ENCODE data around the gene SLC11A2.
"Not testable (repeated sequence)": the region's sequence is repeated elsewhere in the genome, so short reads cannot be mapped to it uniquely, and the experiment has no call there.

The SLC11A2 gene

DNA sequence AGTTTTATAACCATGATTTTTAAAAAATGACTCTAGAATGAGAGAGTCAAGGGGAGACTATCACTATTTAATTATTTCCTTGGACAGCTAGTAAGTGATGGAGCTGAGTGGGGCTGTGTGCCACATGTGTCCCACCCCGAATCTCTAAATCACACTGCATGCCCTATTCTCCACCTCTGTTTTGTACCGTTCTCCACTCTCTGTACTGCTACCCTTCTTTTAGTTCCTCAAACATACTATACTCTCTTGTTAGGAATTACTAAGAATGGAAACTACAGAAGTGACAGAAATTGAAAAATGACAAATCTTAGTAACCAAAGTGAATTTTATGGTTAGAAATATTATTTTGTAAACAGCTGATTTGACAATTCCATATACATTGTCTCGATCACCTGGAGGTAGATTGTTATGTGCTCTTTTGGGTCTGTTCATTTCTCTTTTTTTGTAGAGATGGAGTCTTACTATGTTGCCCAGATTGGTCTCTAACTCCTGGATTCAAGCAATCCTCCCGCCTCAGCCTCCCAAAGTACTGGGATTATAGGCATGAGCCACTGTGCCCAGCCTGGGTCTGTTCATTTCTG, 35.9 kb downstream of the SLC11A2 start:
- no peak for DNase-seq (ENCODE audit: low read depth in 2 of 2)

DNA sequence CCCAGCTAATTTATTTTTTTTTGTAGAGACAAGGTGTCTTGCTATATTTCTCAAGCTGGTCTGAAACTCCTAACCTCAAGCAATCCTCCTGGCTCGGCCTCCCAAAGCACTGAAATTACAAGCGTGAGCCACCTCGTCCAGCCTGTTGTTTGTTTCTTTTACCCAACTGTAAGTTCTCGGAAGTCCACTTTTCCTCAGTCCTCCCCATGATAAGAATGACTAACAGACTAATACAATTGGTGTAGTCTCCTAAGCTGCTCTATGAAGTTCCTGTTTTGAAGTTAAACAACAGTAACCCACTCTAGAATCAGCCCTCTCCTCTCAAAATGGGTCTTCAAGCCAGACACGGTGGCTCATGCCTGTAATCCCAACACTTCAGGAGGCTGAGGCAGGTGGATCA, 37.3 kb downstream of the SLC11A2 start:
- no peak for DNase-seq (ENCODE audit: low read depth in 2 of 2)

GRCh38 chr12:50988051-50988450, 38.1 kb downstream of the SLC11A2 start:
- no peak for DNase-seq (ENCODE audit: low read depth in 2 of 2)

DNA sequence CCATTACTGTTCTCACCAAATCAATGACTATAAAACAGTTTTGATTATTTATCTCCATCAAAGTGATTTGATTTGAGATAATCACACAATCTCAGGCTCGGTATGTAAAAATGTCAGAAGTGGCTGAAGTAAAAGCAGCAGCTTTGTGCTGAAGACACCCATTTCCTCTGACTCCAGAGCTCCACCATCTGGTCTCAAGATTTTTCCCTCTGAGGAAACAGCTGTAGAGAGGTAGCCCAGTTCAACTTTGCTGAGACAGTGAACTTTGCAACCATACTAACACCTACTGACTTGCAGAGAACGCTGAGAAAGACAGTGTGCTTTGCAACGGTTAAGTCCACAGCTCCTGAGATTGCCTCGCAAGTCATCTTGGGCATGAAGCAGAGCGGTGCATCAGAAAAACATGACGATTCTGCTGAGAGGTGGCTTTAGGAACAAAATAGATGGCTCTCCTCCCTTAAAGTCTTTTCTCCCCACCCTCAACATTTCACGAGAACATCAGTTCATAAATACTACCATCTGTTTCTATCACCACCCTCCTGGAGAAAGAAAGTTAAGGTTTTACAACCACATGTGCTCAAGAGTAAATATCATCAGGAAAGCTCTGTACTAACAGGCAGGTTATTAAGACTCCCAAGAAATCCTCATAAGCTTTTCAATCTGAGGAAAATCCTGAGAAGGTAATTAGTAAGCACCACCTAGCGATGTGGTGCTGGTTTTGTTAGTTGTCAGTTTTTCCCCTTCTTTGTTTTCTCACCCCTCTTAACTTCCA, 39.0 kb downstream of the SLC11A2 start:
- no peak for DNase-seq (ENCODE audit: low read depth in 2 of 2)

GRCh38 chr12:50985322-50985721, 40.9 kb downstream of the SLC11A2 start:
- DNase-seq (ENCODE audit: low read depth in 2 of 2): no peak

GRCh38 chr12:50984586-50985298, 41.4 kb downstream of the SLC11A2 start:
- no peak for DNase-seq (ENCODE audit: low read depth in 2 of 2)

GRCh38 chr12:50981319-50982239, 44.6 kb downstream of the SLC11A2 start:
- no peak for DNase-seq (ENCODE audit: low read depth in 2 of 2)

DNA sequence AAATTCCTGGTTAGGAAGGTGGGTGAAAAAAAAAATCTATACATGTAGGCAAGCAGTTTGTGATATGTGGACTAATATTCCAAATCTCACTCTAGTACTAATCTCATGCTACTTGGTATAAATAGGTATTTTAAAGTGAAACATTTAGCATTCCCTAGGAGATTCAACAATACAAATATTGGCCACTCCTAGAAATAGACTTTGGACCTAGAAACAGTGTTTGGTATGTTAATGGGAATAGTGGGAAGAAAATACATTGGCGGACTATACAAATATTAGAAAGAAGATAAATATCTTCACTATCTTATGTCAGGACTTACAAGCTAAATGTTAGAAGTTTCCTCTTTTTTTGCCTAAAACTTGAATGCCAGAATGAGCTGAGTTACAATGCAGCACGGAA, 45.6 kb downstream of the SLC11A2 start:
- DNase-seq (ENCODE audit: low read depth in 2 of 2): no peak

- DNase-seq (ENCODE audit: low read depth in 2 of 2): peak in 1 of 2 donors; percentile 17
Observed at GRCh38 chr12:50979369-50980052, 46.7 kb downstream of the SLC11A2 start.

DNA sequence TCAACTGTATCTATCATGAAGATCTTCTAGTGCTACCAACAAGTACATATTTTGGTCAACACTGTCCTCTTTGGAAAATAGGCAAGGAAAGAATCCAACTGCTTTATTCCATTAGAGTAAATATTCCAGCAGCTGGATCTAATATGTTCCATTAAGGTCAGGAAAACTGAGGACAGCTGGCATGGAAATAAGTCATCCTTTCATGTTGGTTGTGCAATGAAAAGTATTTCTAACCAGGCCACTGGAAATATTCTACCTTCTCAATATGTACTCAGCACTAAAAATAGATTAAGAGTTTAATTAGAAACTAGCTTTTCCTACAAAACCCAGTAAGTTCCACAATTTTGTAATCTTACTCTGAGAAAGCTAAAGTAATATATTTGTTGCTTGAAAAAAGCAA, 54.2 kb downstream of the SLC11A2 start:
- DNase-seq (ENCODE audit: low read depth in 2 of 2): no peak

- DNase-seq (ENCODE audit: low read depth in 2 of 2): no peak
Observed at GRCh38 chr12:50964432-50964831, 61.8 kb downstream of the SLC11A2 start.

- DNase-seq (ENCODE audit: low read depth in 2 of 2): no peak
Observed at GRCh38 chr12:50961708-50962107, 64.5 kb downstream of the SLC11A2 start.

DNA sequence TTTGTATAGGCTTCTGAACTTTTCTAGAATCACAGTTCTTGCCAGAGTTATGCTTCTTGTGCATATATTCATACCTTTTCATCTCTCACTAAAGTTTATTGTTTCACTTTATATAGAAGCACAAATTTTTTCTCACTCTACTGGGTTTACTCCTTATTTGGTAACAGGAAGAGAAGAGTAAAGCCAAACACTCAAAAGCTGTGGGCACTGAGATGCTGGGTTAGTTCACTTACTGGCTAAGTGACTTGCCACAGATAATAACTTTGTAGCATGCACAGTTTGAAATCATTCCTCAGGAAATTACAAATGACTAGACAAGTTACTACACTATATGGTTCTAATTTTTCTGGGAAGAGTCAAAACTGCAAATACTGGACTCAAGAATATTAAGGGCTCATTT, 66.1 kb downstream of the SLC11A2 start:
- DNase-seq (ENCODE audit: low read depth in 2 of 2): no peak

- DNase-seq (ENCODE audit: low read depth in 2 of 2): no peak
Observed at GRCh38 chr12:50955697-50956096, 70.5 kb downstream of the SLC11A2 start.

- no peak for DNase-seq (ENCODE audit: low read depth in 2 of 2)
Observed at GRCh38 chr12:50955288-50955687, 70.9 kb downstream of the SLC11A2 start.

DNA sequence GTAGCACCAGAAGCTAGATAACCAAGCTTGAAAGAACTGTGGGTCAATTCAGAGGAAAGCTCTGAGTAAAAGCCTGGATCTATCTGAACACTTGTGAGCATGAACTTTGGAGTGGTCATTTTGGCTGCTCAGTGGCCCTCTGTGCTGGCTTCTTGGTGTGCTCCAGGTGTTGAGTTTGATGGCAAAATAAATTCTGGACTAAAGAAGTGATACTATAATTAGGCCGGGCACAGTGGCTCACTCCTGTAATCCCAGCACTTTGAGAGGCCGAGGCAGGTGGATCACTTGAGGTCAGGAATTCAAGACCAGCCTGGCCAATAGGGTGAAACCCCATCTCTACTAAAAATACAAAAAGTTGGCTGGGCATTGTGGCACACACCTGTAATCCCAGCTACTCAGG, 71.4 kb downstream of the SLC11A2 start:
- not testable (repeated sequence) for DNase-seq (ENCODE audit: low read depth in 2 of 2)

GRCh38 chr12:50953047-50953446, 73.1 kb downstream of the SLC11A2 start:
- DNase-seq (ENCODE audit: low read depth in 2 of 2): no peak

DNA sequence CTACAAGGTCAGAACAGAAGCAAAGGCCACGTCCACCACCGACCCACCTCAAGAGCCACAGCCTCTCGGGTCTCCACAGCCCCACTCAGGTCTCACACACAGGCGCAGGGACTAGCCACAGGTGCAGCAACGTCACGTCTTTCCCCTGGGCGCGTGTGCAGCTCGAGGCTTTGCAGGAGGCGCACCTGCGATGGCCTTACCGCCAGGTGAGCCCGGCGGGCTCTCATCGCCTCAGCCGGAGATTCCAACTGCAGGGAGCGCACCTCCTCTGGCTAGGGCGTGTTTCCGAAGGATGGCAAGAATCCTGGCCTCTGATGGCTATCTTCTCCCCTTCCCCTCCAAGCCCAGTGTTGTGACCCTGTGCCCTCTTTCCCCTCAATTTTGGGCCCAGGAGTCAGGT, 73.7 kb downstream of the SLC11A2 start, which contains the start of gene HIGD1C:
TSS of gene HIGD1C (plus strand) at position 35 of the 400 bp plus-strand sequence. CDS start 1,455 bp downstream, outside the sequence.
- no peak for DNase-seq (ENCODE audit: low read depth in 2 of 2)

GRCh38 chr12:50951112-50951511, 75.1 kb downstream of the SLC11A2 start:
- no peak for DNase-seq (ENCODE audit: low read depth in 2 of 2)

GRCh38 chr12:50949801-50950302, 76.3 kb downstream of the SLC11A2 start:
- no peak for DNase-seq (ENCODE audit: low read depth in 2 of 2)

GRCh38 chr12:50948798-50949197, 77.4 kb downstream of the SLC11A2 start:
- DNase-seq (ENCODE audit: low read depth in 2 of 2): no peak
